Right atrium auricular region (tissue), 2 donors: ENCODE results near the gene LDLRAD3. TPM values are rescaled to one million over a fixed set of nuclear protein-coding genes. Genes with fewer than 3 reads are reported as not detected.

Experiments used
- DNase-seq: peaks from one replicate; pipeline ENCODE4 v3.0.0-alpha.2; 2019; ENCODE audit warnings: low spot score
- H3K27ac ChIP-seq, 2 donors: fragments of 200-600 bp; sonication (generic); 1 replicate in 1 of 2; 2 replicates in 1 of 2; pipeline ENCODE4 v1.5.1; 2016 to 2019
- H3K27me3 ChIP-seq, 2 donors: fragments of 200-600 bp; sonication (generic); one replicate each; pipeline versions ENCODE4 v1.5.1 to v1.6.0; 2017 to 2019
- H3K36me3 ChIP-seq: fragments of 200-600 bp; sonication (generic); one replicate; pipeline ENCODE4 v1.5.1; 2016
- H3K4me1 ChIP-seq, 2 donors: fragments of 200-600 bp; sonication (generic); one replicate each; pipeline versions ENCODE4 v1.5.1 to v1.6.0; 2017 to 2019
- H3K4me3 ChIP-seq, 2 donors: fragments of 200-600 bp; sonication (generic); 1 replicate in 1 of 2; 2 replicates in 1 of 2; pipeline ENCODE4 v1.5.1; 2017 to 2019; ENCODE audit warnings: mild to moderate bottlenecking in 1 of 2, moderate library complexity in 1 of 2
- H3K9me3 ChIP-seq, 2 donors: fragments of 200-600 bp; sonication (generic); one replicate each; pipeline ENCODE4 v1.5.1; 2019
- CTCF ChIP-seq, 2 donors: fragments of 200-600 bp; sonication (generic); IDR thresholded peaks; one replicate each; pipeline ENCODE4 v1.5.1; 2019; ENCODE audit warnings: antibody characterized with exemption in 2 of 2
- total RNA-seq, 2 donors: library from RNA; depleted of rRNA; stranded (reverse); fragments of >200 nt; gene quantifications; one replicate each; pipeline ENCODE4 v1.1.0, GENCODE V29; 2016

The LDLRAD3 gene
- total RNA-seq, 2 donors from 2014 or later = 3.6 to 7.0 TPM

GRCh38 chr11:35971841-35972422 lies 28.1 kb downstream of the LDLRAD3 start:
- H3K27ac ChIP-seq = no peak overlapping the region
- H3K4me1 ChIP-seq = no peaks in the 10 kb centered on the region
- H3K4me3 ChIP-seq = no peak overlapping the region
- DNase-seq = no peak
- peaks cover 0 to 5% of the 10 kb centered on the region in 2 donors for H3K9me3 ChIP-seq
- H3K27me3 ChIP-seq = no peaks in the 10 kb centered on the region
- TF ChIP-seq CTCF (IDR thresholded peaks at IDR 0.05) = no peak
- H3K36me3 ChIP-seq = no peaks in the 10 kb centered on the region

GRCh38 chr11:35974882-35975589 lies 31.2 kb downstream of the LDLRAD3 start:
- H3K4me1 ChIP-seq = no peaks in the 10 kb centered on the region
- H3K4me3 ChIP-seq = no peak overlapping the region
- TF ChIP-seq CTCF (IDR thresholded peaks at IDR 0.05) = no peak
- no peak for DNase-seq
- no peak overlapping the region for H3K27ac ChIP-seq
- no peaks in the 10 kb centered on the region for H3K27me3 ChIP-seq
- no peaks in the 10 kb centered on the region for H3K36me3 ChIP-seq
- peaks cover 0 to 5% of the 10 kb centered on the region in 2 donors for H3K9me3 ChIP-seq

- Histone ChIP-seq H3K4me3 (no peak overlapping the region), H3K9me3 (peaks cover 0 to 5% of the 10 kb centered on the region in 2 donors), H3K36me3 (no peaks in the 10 kb centered on the region), H3K4me1 (peaks cover 0 to 3% of the 10 kb centered on the region in 2 donors), H3K27me3 (no peaks in the 10 kb centered on the region), H3K27ac (no peak overlapping the region)
- no peak for TF ChIP-seq CTCF (IDR thresholded peaks at IDR 0.05)
- DNase-seq = no peak
These were observed 32.6 kb downstream of the LDLRAD3 start for GRCh38 chr11:35976434-35976833.

- Histone ChIP-seq H3K4me1 (peaks cover 0 to 14% of the 10 kb centered on the region in 2 donors), H3K36me3 (no peaks in the 10 kb centered on the region), H3K4me3 (no peak overlapping the region), H3K27me3 (no peaks in the 10 kb centered on the region), H3K27ac (no peak overlapping the region), H3K9me3 (peaks cover 0 to 5% of the 10 kb centered on the region in 2 donors)
- no peak for DNase-seq
- TF ChIP-seq CTCF (IDR thresholded peaks at IDR 0.05) = no peak
These were observed 34.3 kb downstream of the LDLRAD3 start for GRCh38 chr11:35978183-35978582.

- H3K27me3 ChIP-seq = no peaks in the 10 kb centered on the region
- DNase-seq = no peak
- H3K4me3 ChIP-seq = no peak overlapping the region
- peaks cover 0 to 5% of the 10 kb centered on the region in 2 donors for H3K9me3 ChIP-seq
- no peak overlapping the region for H3K27ac ChIP-seq
- no peaks in the 10 kb centered on the region for H3K36me3 ChIP-seq
- no peak for TF ChIP-seq CTCF (IDR thresholded peaks at IDR 0.05)
- H3K4me1 ChIP-seq = peaks cover 0 to 14% of the 10 kb centered on the region in 2 donors
These were observed 35.0 kb downstream of the LDLRAD3 start for GRCh38 chr11:35978891-35979290.
